ENCODE data around the gene OMP. TPM values are rescaled to one million over a fixed set of nuclear protein-coding genes. Genes with fewer than 3 reads are reported as not detected.

Gene OMP
- total and polyA plus RNA-seq, 2 of the 13 experiments (the other 11 are each of a cell fraction or from before 2014, with no cell fraction given) = not detected

DNA sequence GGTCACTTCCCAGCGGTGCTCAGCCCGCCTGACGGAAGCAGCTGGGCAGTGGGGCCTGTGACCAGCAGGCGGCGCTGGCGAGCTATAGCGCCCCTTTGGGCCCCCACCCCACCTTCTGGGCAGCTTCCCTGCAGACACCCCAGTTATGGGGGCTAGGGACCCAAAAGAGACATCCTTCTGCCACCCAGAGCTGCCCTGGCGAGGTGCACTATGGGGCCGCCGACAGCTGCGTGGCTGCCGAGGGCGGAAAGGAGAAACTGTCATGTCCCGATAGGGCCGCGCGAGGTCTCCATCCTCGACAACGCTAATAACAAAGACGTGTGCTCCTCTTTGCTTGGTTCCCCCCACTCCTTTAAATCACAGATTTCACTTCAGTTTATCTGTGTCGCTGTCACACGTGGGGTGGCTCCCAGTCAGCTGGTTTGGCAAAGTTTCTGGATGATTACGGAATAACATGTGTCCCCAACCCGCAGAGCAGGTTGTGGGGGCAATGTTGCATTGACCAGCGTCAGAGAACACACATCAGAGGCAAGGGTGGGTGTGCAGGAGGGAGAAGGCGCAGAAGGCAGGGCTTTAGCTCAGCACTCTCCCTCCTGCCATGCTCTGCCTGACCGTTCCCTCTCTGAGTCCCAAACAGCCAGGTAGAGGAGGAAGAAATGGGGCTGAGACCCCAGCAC is 24.7 kb downstream of the OMP start (continued):
- TF ChIP-seq SMC3 (IDR thresholded peaks at IDR 0.05; ENCODE audit: low read length) = peak; percentile 40; the same call in 1 of the 2 replicates
- TF ChIP-seq ZNF160 (CRISPR knock-in tag; IDR thresholded peaks at IDR 0.05) = no peak
- TF ChIP-seq ZNF350 (CRISPR knock-in tag; IDR thresholded peaks at IDR 0.05; ENCODE audit: borderline replicate concordance, low read depth) = peak; percentile 25; the same call in 1 of the 2 replicates
- TF ChIP-seq ZNF230 (CRISPR knock-in tag; IDR thresholded peaks at IDR 0.05) = peak; percentile 87
- TF ChIP-seq SAFB2 (CRISPR knock-in tag; IDR thresholded peaks at IDR 0.05; ENCODE audit: borderline replicate concordance, low read depth) = no peak
- TF ChIP-seq CENPBD1 (CRISPR knock-in tag; IDR thresholded peaks at IDR 0.05; ENCODE audit: borderline replicate concordance, low read depth) = no peak
- TF ChIP-seq ZNF263 (CRISPR knock-in tag; IDR thresholded peaks at IDR 0.05) = peak; percentile 41; the same call in 1 of the 2 replicates
- TF ChIP-seq, protein P1, sequence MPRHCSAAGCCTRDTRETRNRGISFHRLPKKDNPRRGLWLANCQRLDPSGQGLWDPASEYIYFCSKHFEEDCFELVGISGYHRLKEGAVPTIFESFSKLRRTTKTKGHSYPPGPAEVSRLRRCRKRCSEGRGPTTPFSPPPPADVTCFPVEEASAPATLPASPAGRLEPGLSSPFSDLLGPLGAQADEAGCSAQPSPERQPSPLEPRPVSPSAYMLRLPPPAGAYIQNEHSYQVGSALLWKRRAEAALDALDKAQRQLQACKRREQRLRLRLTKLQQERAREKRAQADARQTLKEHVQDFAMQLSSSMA (CRISPR knock-in tag; IDR thresholded peaks at IDR 0.05) = 0 out of 2 replicates have a peak, but pooled peaks have one; percentile 66
- peak; percentile 81; the same call in 1 of the 2 replicates for TF ChIP-seq ZNF691 (CRISPR knock-in tag; IDR thresholded peaks at IDR 0.05; ENCODE audit: borderline replicate concordance, low read depth)
- TF ChIP-seq, protein P2, sequence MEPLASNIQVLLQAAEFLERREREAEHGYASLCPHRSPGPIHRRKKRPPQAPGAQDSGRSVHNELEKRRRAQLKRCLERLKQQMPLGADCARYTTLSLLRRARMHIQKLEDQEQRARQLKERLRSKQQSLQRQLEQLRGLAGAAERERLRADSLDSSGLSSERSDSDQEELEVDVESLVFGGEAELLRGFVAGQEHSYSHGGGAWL (CRISPR knock-in tag; IDR thresholded peaks at IDR 0.05) = peak; percentile 66; the same call in 1 of the 2 replicates
- TF ChIP-seq HMGXB4 (CRISPR knock-in tag; IDR thresholded peaks at IDR 0.05; ENCODE audit: borderline replicate concordance in 1 of 2, low read depth in 1 of 2) = peak; percentile 27 to 87; a peak in 2 of 4 replicates
- TF ChIP-seq ZNF558 (CRISPR knock-in tag; IDR thresholded peaks at IDR 0.05; ENCODE audit: borderline replicate concordance) = peak; percentile 74; the same call in 1 of the 2 replicates
- peak; percentile 74; the same call in 1 of the 2 replicates for TF ChIP-seq PAX8 (CRISPR knock-in tag; IDR thresholded peaks at IDR 0.05; ENCODE audit: borderline replicate concordance)
- TF ChIP-seq IRF2 (CRISPR knock-in tag; IDR thresholded peaks at IDR 0.05) = peak; percentile 21; the same call in 1 of the 2 replicates
- TF ChIP-seq MEIS2 (CRISPR knock-in tag; IDR thresholded peaks at IDR 0.05) = 0 out of 2 replicates have a peak, but pooled peaks have one; percentile 31
- peak; percentile 98 for TF ChIP-seq CTCF (CRISPR knock-in tag; IDR thresholded peaks at IDR 0.05)
- TF ChIP-seq RARG (CRISPR knock-in tag; IDR thresholded peaks at IDR 0.05; ENCODE audit: low read depth) = peak; percentile 44; the same call in 1 of the 2 replicates
- peak; percentile 29; the same call in 1 of the 2 replicates for TF ChIP-seq ESRRA (CRISPR knock-in tag; IDR thresholded peaks at IDR 0.05; ENCODE audit: low read depth)
- peak; percentile 99 for TF ChIP-seq RAD21 (CRISPR knock-in tag; IDR thresholded peaks at IDR 0.05)
- TF ChIP-seq ZSCAN9 (CRISPR knock-in tag; IDR thresholded peaks at IDR 0.05; ENCODE audit: borderline replicate concordance) = peak; percentile 33; the same call in 1 of the 2 replicates
- TF ChIP-seq, protein P3, sequence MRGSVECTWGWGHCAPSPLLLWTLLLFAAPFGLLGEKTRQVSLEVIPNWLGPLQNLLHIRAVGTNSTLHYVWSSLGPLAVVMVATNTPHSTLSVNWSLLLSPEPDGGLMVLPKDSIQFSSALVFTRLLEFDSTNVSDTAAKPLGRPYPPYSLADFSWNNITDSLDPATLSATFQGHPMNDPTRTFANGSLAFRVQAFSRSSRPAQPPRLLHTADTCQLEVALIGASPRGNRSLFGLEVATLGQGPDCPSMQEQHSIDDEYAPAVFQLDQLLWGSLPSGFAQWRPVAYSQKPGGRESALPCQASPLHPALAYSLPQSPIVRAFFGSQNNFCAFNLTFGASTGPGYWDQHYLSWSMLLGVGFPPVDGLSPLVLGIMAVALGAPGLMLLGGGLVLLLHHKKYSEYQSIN (CRISPR knock-in tag; IDR thresholded peaks at IDR 0.05; ENCODE audit: borderline replicate concordance) = no peak

Data from HepG2 (cell line).